Epithelial cell of esophagus (primary cell): ENCODE results near the gene MYZAP.

Source experiments
- DNase-seq: peaks from one replicate; pipeline ENCODE4 v3.0.0; 2010; ENCODE audit warnings: low read depth
- H3K4me3 ChIP-seq: 2 replicates; pipeline ENCODE4 v1.5.1; 2011; ENCODE audit warnings: mild to moderate bottlenecking, low read length, control low read depth
- CTCF ChIP-seq: IDR thresholded peaks from 2 replicates; pipeline ENCODE4 v1.5.1; 2011; ENCODE audit warnings: low read depth, mild to moderate bottlenecking, low read length, control low read depth, inconsistent platforms; ENCODE audit not compliant: insufficient read depth; ENCODE audit errors: missing control alignments

The MYZAP gene

GRCh38 chr15:57706405-57707209 is 114.9 kb downstream of the MYZAP start, which contains the start of gene POLR2M:
POLR2M (plus strand) TSS chr15:57706714; CDS start chr15:57706843, 129 bp downstream.
- DNase-seq: peak; percentile 98
- peak within 1 kb of the TSS; percentile 69 for H3K4me3 ChIP-seq
- no peak for TF ChIP-seq CTCF

- peak overlapping the region; percentile 69 for H3K4me3 ChIP-seq
- TF ChIP-seq CTCF: no peak
- peak; percentile 29 for DNase-seq
Observed at GRCh38 chr15:57708047-57708446, 116.3 kb downstream of the MYZAP start.

- H3K4me3 ChIP-seq: no peak overlapping the region
- TF ChIP-seq CTCF: no peak
Observed at GRCh38 chr15:57718309-57718708, 126.6 kb downstream of the MYZAP start.

GRCh38 chr15:57720867-57721266 is 129.2 kb downstream of the MYZAP start:
- no peak for TF ChIP-seq CTCF
- DNase-seq: no peak
- H3K4me3 ChIP-seq: no peak overlapping the region

More at GRCh38 chr15:57718309-57718708, 126.6 kb downstream of the MYZAP start:
- DNase-seq: no peak

GRCh38 chr15:57726411-57726810 is 134.7 kb downstream of the MYZAP start:
- no peak overlapping the region for H3K4me3 ChIP-seq
- no peak for TF ChIP-seq CTCF
- peak; percentile 17 for DNase-seq

GRCh38 chr15:57727031-57727430 is 135.3 kb downstream of the MYZAP start:
- TF ChIP-seq CTCF: no peak
- DNase-seq: peak; percentile 95
- H3K4me3 ChIP-seq: no peak overlapping the region

- DNase-seq: peak; percentile 49
- no peak overlapping the region for H3K4me3 ChIP-seq
- no peak for TF ChIP-seq CTCF
Observed at GRCh38 chr15:57728436-57728835, 136.7 kb downstream of the MYZAP start.
